Ascending aorta (tissue), 2 donors: Measurements from ENCODE around the gene FANCC. TPM values are rescaled to one million over a fixed set of nuclear protein-coding genes. Genes with fewer than 3 reads are reported as not detected.

Experiments
- DNase-seq, 2 donors: peaks; one replicate each; pipeline ENCODE4 v3.0.0-alpha.2; 2019; ENCODE audit warnings: low spot score in 2 of 2
- H3K27ac ChIP-seq, 2 donors: fragments of 200-600 bp; sonication (generic); one replicate each; pipeline ENCODE4 v1.5.1; 2016 to 2017; ENCODE audit warnings: mild to moderate bottlenecking in 1 of 2
- H3K27me3 ChIP-seq: fragments of 200-600 bp; sonication (generic); one replicate; pipeline ENCODE4 v1.5.1; 2017
- H3K36me3 ChIP-seq, 2 donors: fragments of 200-600 bp; sonication (generic); one replicate each; pipeline ENCODE4 v1.5.1; 2016
- H3K4me1 ChIP-seq, 2 donors: fragments of 200-600 bp; sonication (generic); one replicate each; pipeline ENCODE4 v1.5.1; 2016 to 2017; ENCODE audit warnings: mild to moderate bottlenecking in 1 of 2
- H3K4me3 ChIP-seq, 2 donors: fragments of 200-600 bp; sonication (generic); one replicate each; pipeline ENCODE4 v1.5.1; 2016 to 2017; ENCODE audit warnings: mild to moderate bottlenecking in 1 of 2
- H3K9me3 ChIP-seq, 2 donors: fragments of 200-600 bp; sonication (generic); one replicate each; pipeline ENCODE4 v1.5.1; 2016
- CTCF ChIP-seq, 3 experiments: fragments of 200-600 bp in 2 of 3; fragments of 450-650 bp in 1 of 3; sonication (generic) in 2 of 3; IDR thresholded peaks; one replicate each; pipeline ENCODE4 v1.5.1; 2016 to 2019; ENCODE audit warnings: antibody characterized with exemption in 3 of 3, mild to moderate bottlenecking in 1 of 3, moderate library complexity in 1 of 3
- intact Hi-C: fragments of 100-400 bp; cut with DNase I; formaldehyde crosslinking; loops from one replicate; pipeline ENCODE4 v1.15.1; 2023
- total RNA-seq: library from RNA; depleted of rRNA; stranded (reverse); fragments of >200 nt; gene quantifications from one replicate; pipeline ENCODE4 v1.1.0, GENCODE V29; 2016

FANCC gene
- total RNA-seq, 1 donor from 2014 or later = 0.64 TPM

GRCh38 chr9:95115104-95115503, 202.4 kb downstream of the FANCC start:
- H3K9me3 ChIP-seq = no peaks in the 10 kb centered on the region
- no peak overlapping the region for H3K4me3 ChIP-seq
- H3K36me3 ChIP-seq = peaks cover 27 to 35% of the 10 kb centered on the region in 2 donors
- peaks cover 12 to 43% of the 10 kb centered on the region in 2 donors for H3K4me1 ChIP-seq
- H3K27me3 ChIP-seq = no peaks in the 10 kb centered on the region
- no peak for TF ChIP-seq CTCF (IDR thresholded peaks at IDR 0.05)
- H3K27ac ChIP-seq = peak overlapping the region; percentile 59 to 75
- intact Hi-C loops = loop anchor here (5.0 kb wide), 1 partner anchor 248 kb away; no protein-coding TSS in a partner anchor
- DNase-seq = peak in 1 of 2 donors; percentile 44

DNA sequence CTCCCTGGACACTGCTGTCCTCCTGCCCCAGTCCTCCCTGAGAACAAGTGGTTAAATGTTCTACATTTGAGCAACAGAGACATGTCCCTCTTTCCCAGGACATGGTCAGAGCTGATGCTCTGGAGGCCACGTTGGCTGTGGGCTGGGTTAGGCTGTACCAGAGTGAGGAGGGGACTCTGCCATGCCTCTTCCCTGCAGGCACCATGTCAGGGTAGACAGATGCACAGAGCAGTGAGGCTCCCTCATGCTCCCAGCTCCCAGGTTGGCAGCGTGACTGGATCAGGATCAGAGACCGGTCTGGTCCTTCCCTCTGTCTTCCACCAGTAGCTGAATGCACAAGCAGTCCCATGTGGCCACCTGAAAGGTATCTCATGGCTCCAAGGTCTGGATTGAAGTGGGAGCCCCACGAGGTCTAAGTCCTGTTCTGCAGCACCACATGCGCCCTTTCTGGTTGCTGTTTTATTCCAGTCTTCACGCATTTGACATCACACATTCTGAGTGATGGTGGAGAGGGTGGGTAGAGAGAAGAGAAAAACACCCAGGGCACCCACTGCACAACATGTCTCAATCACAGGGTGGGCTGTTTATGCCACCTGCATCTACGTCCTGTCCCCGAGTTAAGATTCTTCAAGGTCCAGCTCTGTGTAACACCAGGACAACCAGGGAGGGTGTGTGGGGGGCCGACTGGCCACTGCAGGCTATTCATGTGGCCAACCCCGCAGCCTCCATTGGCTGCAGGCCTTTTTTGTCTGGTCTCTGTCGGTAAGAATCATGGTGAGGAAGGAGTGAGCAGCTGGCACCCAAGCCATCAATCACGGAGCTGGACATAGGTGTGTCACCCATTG, 204.9 kb downstream of the FANCC start:
- no peak for DNase-seq
- H3K9me3 ChIP-seq = no peaks in the 10 kb centered on the region
- peaks cover 33 to 43% of the 10 kb centered on the region in 2 donors for H3K36me3 ChIP-seq
- no peaks in the 10 kb centered on the region for H3K27me3 ChIP-seq
- no peak overlapping the region for H3K4me3 ChIP-seq
- H3K27ac ChIP-seq = peak overlapping the region in 1 of 2 donors; percentile 12
- no peak for TF ChIP-seq CTCF (IDR thresholded peaks at IDR 0.05)
- peaks cover 17 to 46% of the 10 kb centered on the region in 2 donors for H3K4me1 ChIP-seq
- intact Hi-C loops = no loop called here

DNA sequence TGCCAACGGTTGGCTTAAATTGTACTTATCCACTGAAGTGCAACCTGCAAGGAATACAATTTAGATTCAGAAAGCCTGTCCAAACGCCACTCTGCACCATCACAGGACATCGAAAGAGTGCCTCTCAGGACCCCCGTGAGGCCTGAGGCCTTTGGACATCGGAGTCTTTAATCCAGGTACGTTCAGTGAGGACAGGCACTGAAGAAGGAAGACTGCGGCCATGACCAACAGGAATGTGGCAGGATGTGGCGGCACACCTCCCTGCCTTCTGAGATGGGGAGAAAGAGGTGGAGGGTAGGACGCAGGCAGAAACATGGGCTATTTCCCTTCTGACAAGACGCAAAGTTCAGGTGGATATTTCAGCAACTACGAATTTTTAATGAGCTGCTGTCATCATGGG, 205.8 kb downstream of the FANCC start:
- H3K27me3 ChIP-seq = no peaks in the 10 kb centered on the region
- peak overlapping the region in 1 of 2 donors; percentile 24 for H3K27ac ChIP-seq
- no peak overlapping the region for H3K4me3 ChIP-seq
- no peak for DNase-seq
- H3K36me3 ChIP-seq = peaks cover 33 to 48% of the 10 kb centered on the region in 2 donors
- TF ChIP-seq CTCF (IDR thresholded peaks at IDR 0.05) = no peak
- no peaks in the 10 kb centered on the region for H3K9me3 ChIP-seq
- intact Hi-C loops = no loop called here
- H3K4me1 ChIP-seq = peaks cover 24 to 46% of the 10 kb centered on the region in 2 donors

DNA sequence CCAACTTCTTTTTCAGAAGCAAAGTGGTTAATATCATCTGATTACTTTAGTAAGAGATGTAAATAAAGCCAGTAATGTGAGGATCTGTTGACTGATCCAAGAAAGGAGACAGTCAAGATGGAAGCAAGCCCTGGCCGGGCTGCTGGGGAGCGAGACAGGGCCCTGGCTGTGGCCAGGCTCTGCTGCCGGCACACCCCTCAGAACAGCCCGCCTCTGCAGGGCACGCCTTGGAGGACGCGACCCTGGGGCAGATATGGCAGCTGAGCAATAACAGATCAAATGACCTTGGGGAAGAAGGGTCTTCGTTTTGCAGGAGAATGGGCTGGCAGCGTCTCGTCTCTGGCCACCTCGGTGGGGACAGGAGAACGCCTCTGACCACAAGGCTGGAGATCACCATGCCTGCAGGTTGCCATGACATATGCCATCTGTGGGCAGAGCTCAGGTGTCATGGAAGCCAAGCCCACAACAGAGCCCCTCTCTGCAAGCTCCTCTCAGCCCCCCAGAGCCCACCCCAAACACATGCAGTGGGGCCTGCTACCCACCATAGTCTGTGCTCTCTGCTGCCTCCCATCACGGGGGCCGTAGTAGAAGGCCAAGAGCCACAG, 206.5 kb downstream of the FANCC start:
- peak overlapping the region; percentile 24 to 84 for H3K27ac ChIP-seq
- H3K9me3 ChIP-seq = no peaks in the 10 kb centered on the region
- H3K27me3 ChIP-seq = no peaks in the 10 kb centered on the region
- H3K4me3 ChIP-seq = no peak overlapping the region
- H3K36me3 ChIP-seq = peaks cover 33 to 52% of the 10 kb centered on the region in 2 donors
- H3K4me1 ChIP-seq = peaks cover 28 to 46% of the 10 kb centered on the region in 2 donors
- TF ChIP-seq CTCF (IDR thresholded peaks at IDR 0.05) = no peak
- intact Hi-C loops = no loop called here
- no peak for DNase-seq

- no peak for DNase-seq
- peaks cover 33 to 56% of the 10 kb centered on the region in 2 donors for H3K36me3 ChIP-seq
- peak overlapping the region; percentile 84 to 95 for H3K27ac ChIP-seq
- H3K9me3 ChIP-seq = no peaks in the 10 kb centered on the region
- TF ChIP-seq CTCF (IDR thresholded peaks at IDR 0.05) = no peak
- no peak overlapping the region for H3K4me3 ChIP-seq
- intact Hi-C loops = no loop called here
- no peaks in the 10 kb centered on the region for H3K27me3 ChIP-seq
- H3K4me1 ChIP-seq = peaks cover 19 to 51% of the 10 kb centered on the region in 2 donors
These were observed 208.1 kb downstream of the FANCC start for GRCh38 chr9:95109456-95109855.
